Naive thymus-derived CD4-positive, alpha-beta T cell (primary cell): ENCODE measurements around the gene TBC1D10B. TPM values are rescaled to one million over a fixed set of nuclear protein-coding genes. Genes with fewer than 3 reads are reported as not detected.

Source experiments
- ATAC-seq: fragments of 150-1000 bp; cut with Tn5 transposase; 2 replicates; pipeline ENCODE4 v1.10.0; 2021; ENCODE audit warnings: mild to moderate bottlenecking, moderate library complexity
- CTCF ChIA-PET: fragments of 350-600 bp; sonication (Branson Sonifier 250); formaldehyde crosslinking; loops from one replicate; lab custom pipeline; 2021; ENCODE audit warnings: antibody characterized with exemption; lab: Charles Lee
- POLR2A ChIA-PET: fragments of 350-600 bp; sonication (Branson Sonifier 250); formaldehyde crosslinking; loops from one replicate; lab custom pipeline; 2021; ENCODE audit warnings: antibody characterized with exemption, inconsistent platforms; lab: Charles Lee
- DNase-seq, 9 donors: peaks; one replicate each; pipeline versions ENCODE4 v3.0.0 to v3.0.0-alpha.2; 2020 to 2022; ENCODE audit warnings: mixed read lengths in 1 of 9
- H3K27ac ChIP-seq: one replicate; pipeline ENCODE4 v1.7.0; 2013; ENCODE audit warnings: mild to moderate bottlenecking, low read depth, low read length, moderate library complexity
- H3K27me3 ChIP-seq, 2 donors: one replicate each; pipeline ENCODE4 v1.7.0; 2013; ENCODE audit warnings: low read length in 2 of 2, mild to moderate bottlenecking in 2 of 2, moderate library complexity in 2 of 2; ENCODE audit not compliant: control insufficient read depth in 2 of 2, insufficient read depth in 2 of 2
- H3K36me3 ChIP-seq, 3 experiments: 1 replicate in 2 of 3; 2 replicates in 1 of 3; pipeline ENCODE4 v1.7.0; 2013; ENCODE audit warnings: low read length in 3 of 3, mild to moderate bottlenecking in 3 of 3, moderate library complexity in 1 of 3; ENCODE audit not compliant: insufficient read depth in 3 of 3, control insufficient read depth in 2 of 3
- H3K4me1 ChIP-seq, 2 donors: one replicate each; pipeline ENCODE4 v1.7.0; 2013; ENCODE audit warnings: low read length in 2 of 2, mild to moderate bottlenecking in 2 of 2, moderate library complexity in 1 of 2; ENCODE audit not compliant: control insufficient read depth in 2 of 2, insufficient read depth in 2 of 2
- H3K4me3 ChIP-seq: 2 replicates; pipeline ENCODE4 v1.7.0; 2013; ENCODE audit warnings: mild to moderate bottlenecking, low read length
- H3K9me3 ChIP-seq, 3 experiments: 1 replicate in 2 of 3; 2 replicates in 1 of 3; pipeline ENCODE4 v1.7.0; 2013; ENCODE audit warnings: low read length in 3 of 3; ENCODE audit not compliant: control insufficient read depth in 2 of 3
- H3K27ac Mint-ChIP-seq, 9 donors: one replicate each; pipeline ENCODE4 v1.8.0; 2020 to 2022; ENCODE audit warnings: mixed read lengths in 9 of 9, mild to moderate bottlenecking in 8 of 9, moderate library complexity in 5 of 9, inconsistent platforms in 2 of 9
- H3K27me3 Mint-ChIP-seq, 5 donors: one replicate each; pipeline ENCODE4 v1.8.0; 2021 to 2022; ENCODE audit warnings: mixed read lengths in 5 of 5, mild to moderate bottlenecking in 1 of 5
- H3K36me3 Mint-ChIP-seq, 5 donors: one replicate each; pipeline ENCODE4 v1.8.0; 2020 to 2022; ENCODE audit warnings: mixed read lengths in 5 of 5, mild to moderate bottlenecking in 3 of 5, inconsistent platforms in 1 of 5
- H3K4me1 Mint-ChIP-seq, 7 donors: one replicate each; pipeline ENCODE4 v1.8.0; 2020 to 2022; ENCODE audit warnings: mixed read lengths in 7 of 7, mild to moderate bottlenecking in 3 of 7, inconsistent platforms in 1 of 7
- H3K4me3 Mint-ChIP-seq, 10 donors: one replicate each; pipeline ENCODE4 v1.8.0; 2020 to 2022; ENCODE audit warnings: mild to moderate bottlenecking in 10 of 10, mixed read lengths in 10 of 10, moderate library complexity in 6 of 10, inconsistent platforms in 2 of 10
- H3K9me3 Mint-ChIP-seq, 11 donors: one replicate each; pipeline ENCODE4 v1.8.0; 2020 to 2022; ENCODE audit warnings: mixed read lengths in 11 of 11, mild to moderate bottlenecking in 4 of 11, inconsistent platforms in 1 of 11, moderate library complexity in 1 of 11
- intact Hi-C, 2 donors: fragments of 100-400 bp; cut with micrococcal nuclease; formaldehyde crosslinking; loops; one replicate each; pipeline ENCODE4 v1.15.1; 2023
- polyA plus RNA-seq, 2 donors: library from polyadenylated mRNA; unstranded; fragments of 300-500 nt; fragmentation: Illumina TruSeq; gene quantifications; one replicate each; pipeline ENCODE4 v1.2.3, GENCODE V29; 2021
- total RNA-seq, 6 experiments: library from RNA in 5 of 6; stranded (reverse) in 5 of 6; gene quantifications; 1 replicate in 5 of 6; 2 replicates in 1 of 6; pipeline ENCODE4 v1.2.3 and lab custom pipeline; 2021 to 2026

TBC1D10B gene
- total and polyA plus RNA-seq, 7 experiments from 2014 or later = 7.6 to 70.0 (median 43.8) TPM

GRCh38 chr16:30352488-30353401 lies 17.5 kb downstream of the TBC1D10B start:
- peak in 1 of 9 donors; percentile 6 for DNase-seq
- peaks cover 0 to 52% (median 22%) of the 10 kb centered on the region in 3 experiments for H3K36me3 ChIP-seq
- no peaks in the 10 kb centered on the region for H3K9me3 ChIP-seq
- H3K4me1 Mint-ChIP-seq = peaks cover 10 to 52% (median 33%) of the 10 kb centered on the region in 7 donors
- H3K4me3 Mint-ChIP-seq = peak overlapping the region in 9 of 10 donors; percentile 11 to 68 (median 41)
- POLR2A ChIA-PET = interaction anchor here (1.3 to 4.9 kb wide), 2 partner anchors 18 to 30 kb away, joined by 3 to 22 read pairs; partner anchors contain the start of genes SEPTIN1 and TBC1D10B
- H3K4me3 ChIP-seq = no peak overlapping the region
- H3K4me1 ChIP-seq = peaks cover 16 to 18% of the 10 kb centered on the region in 2 donors
- CTCF ChIA-PET = interaction anchor here (1.1 kb wide), 1 partner anchor 57 kb away, joined by 5 read pairs; no protein-coding TSS in a partner anchor
- H3K27me3 ChIP-seq = no peaks in the 10 kb centered on the region
- H3K27ac Mint-ChIP-seq = peak overlapping the region in 4 of 9 donors; percentile 16 to 47 (median 38)
- H3K36me3 Mint-ChIP-seq = peaks cover 0 to 24% (median 4%) of the 10 kb centered on the region in 5 donors
- no peak overlapping the region for H3K27ac ChIP-seq
- no peak for ATAC-seq
- H3K27me3 Mint-ChIP-seq = peaks cover 0 to 2% (median 0%) of the 10 kb centered on the region in 5 donors
- no peaks in the 10 kb centered on the region for H3K9me3 Mint-ChIP-seq
- intact Hi-C loops = no loop called here

- DNase-seq = peak in 1 of 9 donors; percentile 5
- Histone ChIP-seq H3K36me3 (peaks cover 0 to 44% (median 22%) of the 10 kb centered on the region in 3 experiments), H3K9me3 (no peaks in the 10 kb centered on the region), H3K4me1 (peaks cover 16 to 18% of the 10 kb centered on the region in 2 donors), H3K27ac (no peak overlapping the region), H3K4me3 (no peak overlapping the region), H3K27me3 (no peaks in the 10 kb centered on the region)
- Mint-ChIP-seq H3K27ac (peak overlapping the region in 5 of 9 donors; percentile 27 to 87 (median 39)), H3K4me3 (peak overlapping the region in 5 of 10 donors; percentile 7 to 68 (median 33)), H3K4me1 (peaks cover 5 to 46% (median 31%) of the 10 kb centered on the region in 7 donors), H3K9me3 (no peaks in the 10 kb centered on the region), H3K36me3 (peaks cover 0 to 18% (median 4%) of the 10 kb centered on the region in 5 donors), H3K27me3 (peaks cover 0 to 2% (median 0%) of the 10 kb centered on the region in 5 donors)
- intact Hi-C loops = no loop called here
- CTCF ChIA-PET = no interaction called here
- ATAC-seq = no peak
- POLR2A ChIA-PET = interaction anchor here (1.3 kb wide), 1 partner anchor 16 kb away, joined by 7 read pairs; no protein-coding TSS in a partner anchor
Observed at GRCh38 chr16:30351586-30352419, 18.5 kb downstream of the TBC1D10B start.

GRCh38 chr16:30351001-30351441 lies 19.3 kb downstream of the TBC1D10B start:
- no peak for ATAC-seq
- intact Hi-C loops = no loop called here
- peaks cover 0 to 17% (median 4%) of the 10 kb centered on the region in 5 donors for H3K36me3 Mint-ChIP-seq

GRCh38 chr16:30350134-30350871 lies 20.0 kb downstream of the TBC1D10B start:
- H3K4me1 ChIP-seq = peaks cover 10 to 13% of the 10 kb centered on the region in 2 donors
- H3K27me3 Mint-ChIP-seq = peaks cover 0 to 2% (median 0%) of the 10 kb centered on the region in 5 donors
- DNase-seq (no peak), ATAC-seq (peak; percentile 18)
- no peak overlapping the region for H3K27ac ChIP-seq
- H3K4me3 ChIP-seq = no peak overlapping the region
- intact Hi-C loops = no loop called here
- no peaks in the 10 kb centered on the region for H3K27me3 ChIP-seq
- peaks cover 0 to 44% (median 22%) of the 10 kb centered on the region in 3 experiments for H3K36me3 ChIP-seq
- H3K4me3 Mint-ChIP-seq = peak overlapping the region in 2 of 10 donors; percentile 5 to 66
- peaks cover 0 to 34% (median 24%) of the 10 kb centered on the region in 7 donors for H3K4me1 Mint-ChIP-seq
- H3K9me3 ChIP-seq = no peaks in the 10 kb centered on the region
- H3K27ac Mint-ChIP-seq = peak overlapping the region in 8 of 9 donors; percentile 19 to 87 (median 56)
- peaks cover 0 to 17% (median 4%) of the 10 kb centered on the region in 5 donors for H3K36me3 Mint-ChIP-seq
- ChIA-PET CTCF (interaction anchor here (0.6 to 1.0 kb wide), 3 partner anchors 58 to 299 kb away, joined by 3 to 5 read pairs (median 5); no protein-coding TSS in a partner anchor), POLR2A (interaction anchor here (0.9 to 1.5 kb wide), 3 partner anchors 12 to 52 kb away, joined by 3 to 5 read pairs (median 3); no protein-coding TSS in a partner anchor)
- H3K9me3 Mint-ChIP-seq = no peaks in the 10 kb centered on the region

More at GRCh38 chr16:30351001-30351441, 19.3 kb downstream of the TBC1D10B start:
- peak in 1 of 9 donors; percentile 5 for DNase-seq
- peaks cover 16 to 18% of the 10 kb centered on the region in 2 donors for H3K4me1 ChIP-seq
- ChIA-PET POLR2A (interaction anchor here (1.2 to 1.3 kb wide), 2 partner anchors 15 to 52 kb away, joined by 3 to 7 read pairs; no protein-coding TSS in a partner anchor), CTCF (no interaction called here)
- H3K9me3 ChIP-seq = no peaks in the 10 kb centered on the region
- no peaks in the 10 kb centered on the region for H3K27me3 ChIP-seq
- Mint-ChIP-seq H3K4me3 (peak overlapping the region in 1 of 10 donors; percentile 66), H3K27me3 (peaks cover 0 to 2% (median 0%) of the 10 kb centered on the region in 5 donors), H3K27ac (peak overlapping the region in 3 of 9 donors; percentile 22 to 87 (median 32)), H3K4me1 (peaks cover 1 to 39% (median 27%) of the 10 kb centered on the region in 7 donors), H3K9me3 (no peaks in the 10 kb centered on the region)
- H3K36me3 ChIP-seq = peaks cover 0 to 44% (median 22%) of the 10 kb centered on the region in 3 experiments
- H3K27ac ChIP-seq = no peak overlapping the region
- H3K4me3 ChIP-seq = no peak overlapping the region

- Mint-ChIP-seq H3K9me3 (no peaks in the 10 kb centered on the region), H3K36me3 (peaks cover 0 to 16% (median 4%) of the 10 kb centered on the region in 5 donors), H3K4me1 (peaks cover 0 to 31% (median 21%) of the 10 kb centered on the region in 7 donors), H3K27me3 (no peaks in the 10 kb centered on the region), H3K27ac (peak overlapping the region in 8 of 9 donors; percentile 27 to 87 (median 56)), H3K4me3 (no peak overlapping the region)
- intact Hi-C loops = no loop called here
- no peaks in the 10 kb centered on the region for H3K27me3 ChIP-seq
- no peak overlapping the region for H3K27ac ChIP-seq
- no peak overlapping the region for H3K4me3 ChIP-seq
- DNase-seq = no peak
- peaks cover 0 to 40% (median 22%) of the 10 kb centered on the region in 3 experiments for H3K36me3 ChIP-seq
- ChIA-PET CTCF (interaction anchor here (0.6 to 1.0 kb wide), 3 partner anchors 59 to 300 kb away, joined by 3 to 5 read pairs (median 5); no protein-coding TSS in a partner anchor), POLR2A (interaction anchor here (0.9 to 1.5 kb wide), 3 partner anchors 12 to 53 kb away, joined by 3 to 5 read pairs (median 3); no protein-coding TSS in a partner anchor)
- peaks cover 9 to 13% of the 10 kb centered on the region in 2 donors for H3K4me1 ChIP-seq
- no peaks in the 10 kb centered on the region for H3K9me3 ChIP-seq
- ATAC-seq = no peak
Observed at GRCh38 chr16:30349675-30350074, 20.6 kb downstream of the TBC1D10B start.
